B cell (primary cell): Measurements from ENCODE around the gene CARD10. TPM values are rescaled to one million over a fixed set of nuclear protein-coding genes. Genes with fewer than 3 reads are reported as not detected.

ENCODE experiments used
- ATAC-seq: fragments of 200-7000 bp; cut with Tn5 transposase; one replicate; pipeline ENCODE4 v1.10.0; 2021; ENCODE audit warnings: low read depth, mild to moderate bottlenecking, moderate number of reproducible peaks, moderate library complexity
- CTCF ChIA-PET: fragments of 350-600 bp; sonication (Branson Sonifier 250); formaldehyde crosslinking; loops from one replicate; lab custom pipeline; 2021; ENCODE audit warnings: antibody characterized with exemption, inconsistent platforms; lab: Charles Lee
- POLR2A ChIA-PET: fragments of 350-600 bp; sonication (Branson Sonifier 250); formaldehyde crosslinking; loops from one replicate; lab custom pipeline; 2021; ENCODE audit warnings: antibody characterized with exemption; lab: Charles Lee
- DNase-seq: peaks from one replicate; pipeline ENCODE4 v3.0.0; 2013
- H2AFZ ChIP-seq: 2 replicates; pipeline ENCODE4 v1.6.1; 2012; ENCODE audit warnings: mild to moderate bottlenecking, low read depth, low read length; ENCODE audit not compliant: insufficient read depth, poor library complexity, severe bottlenecking
- H3K27ac ChIP-seq, 2 donors: 1 replicate in 1 of 2; 2 replicates in 1 of 2; pipeline ENCODE4 v1.5.1; 2012 to 2013; ENCODE audit warnings: low read length in 2 of 2, mild to moderate bottlenecking in 2 of 2, moderate library complexity in 1 of 2
- H3K27me3 ChIP-seq, 4 experiments: fragments of 200-600 bp in 1 of 4; sonication (generic) in 1 of 4; replicated peaks in 1 of 4; 1 replicate in 2 of 4; 2 replicates in 2 of 4; pipeline versions ENCODE4 v1.6.1 to v1.7.0; 2013 to 2016; ENCODE audit warnings: low read length in 3 of 4, mild to moderate bottlenecking in 2 of 4, mixed read lengths in 1 of 4, moderate library complexity in 1 of 4; ENCODE audit not compliant: insufficient read depth in 4 of 4, control insufficient read depth in 3 of 4; ENCODE audit errors: control extremely low read depth in 1 of 4
- H3K36me3 ChIP-seq, 2 experiments: replicated peaks in 1 of 2; 1 replicate in 1 of 2; 2 replicates in 1 of 2; pipeline versions ENCODE4 v1.6.1 to v1.7.1; 2013; ENCODE audit warnings: low read length in 1 of 2; ENCODE audit not compliant: insufficient read depth in 2 of 2, control insufficient read depth in 1 of 2; ENCODE audit errors: control extremely low read depth in 1 of 2, extremely low read depth in 1 of 2
- H3K4me1 ChIP-seq, 2 donors: fragments of 200-600 bp in 1 of 2; sonication (generic) in 1 of 2; 1 replicate in 1 of 2; 2 replicates in 1 of 2; pipeline versions ENCODE4 v1.5.1 to v1.6.1; 2013 to 2017; ENCODE audit warnings: low read length in 2 of 2; ENCODE audit not compliant: control insufficient read depth in 2 of 2, insufficient read depth in 2 of 2
- H3K4me2 ChIP-seq: replicated peaks from 2 replicates; pipeline ENCODE3; 2012; ENCODE audit warnings: mild to moderate bottlenecking, low read depth, low read length; ENCODE audit not compliant: poor library complexity, severe bottlenecking
- H3K4me3 ChIP-seq, 5 experiments: fragments of 200-600 bp in 1 of 5; sonication (generic) in 1 of 5; 1 replicate in 3 of 5; 2 replicates in 2 of 5; pipeline versions ENCODE4 v1.5.1 to v1.7.0; 2011 to 2016; ENCODE audit warnings: low read length in 4 of 5, mild to moderate bottlenecking in 4 of 5, low read depth in 2 of 5, control low read depth in 1 of 5, moderate library complexity in 1 of 5; ENCODE audit not compliant: insufficient read depth in 1 of 5; ENCODE audit errors: control extremely low read depth in 1 of 5, extremely low read depth in 1 of 5
- H3K79me2 ChIP-seq: fragments of 200-600 bp; sonication (generic); one replicate; pipeline ENCODE4 v1.6.0; 2016; ENCODE audit warnings: low read length; ENCODE audit not compliant: control insufficient read depth, insufficient read depth
- H3K9ac ChIP-seq: fragments of 200-600 bp; sonication (generic); 2 replicates; pipeline ENCODE4 v1.6.1; 2017; ENCODE audit warnings: mild to moderate bottlenecking, low read length, moderate library complexity
- H3K9me3 ChIP-seq, 3 donors: one replicate each; pipeline versions ENCODE4 v1.6.1 to v1.7.1; 2013; ENCODE audit warnings: low read length in 2 of 3; ENCODE audit not compliant: control insufficient read depth in 2 of 3, insufficient read depth in 1 of 3; ENCODE audit errors: control extremely low read depth in 1 of 3
- H4K20me1 ChIP-seq: 2 replicates; pipeline ENCODE4 v1.6.0; 2012; ENCODE audit warnings: mild to moderate bottlenecking, low read length; ENCODE audit not compliant: insufficient read depth, control insufficient read depth, poor library complexity, severe bottlenecking
- H3K27ac Mint-ChIP-seq: one replicate; pipeline ENCODE4 v1.8.0; 2021; ENCODE audit warnings: mixed read lengths
- H3K27me3 Mint-ChIP-seq: one replicate; pipeline ENCODE4 v1.8.0; 2021; ENCODE audit warnings: mixed read lengths
- H3K4me1 Mint-ChIP-seq: one replicate; pipeline ENCODE4 v1.8.0; 2021; ENCODE audit warnings: mixed read lengths
- H3K4me3 Mint-ChIP-seq: one replicate; pipeline ENCODE4 v1.8.0; 2021; ENCODE audit warnings: mixed read lengths
- H3K9me3 Mint-ChIP-seq: one replicate; pipeline ENCODE4 v1.8.0; 2022; ENCODE audit warnings: mixed read lengths; ENCODE audit not compliant: insufficient read depth
- CTCF ChIP-seq: fragments of 200-600 bp; IDR thresholded peaks from one replicate; pipeline ENCODE4 v1.8.0; 2022; ENCODE audit warnings: antibody characterized with exemption, mild to moderate bottlenecking
- EZH2 ChIP-seq: IDR thresholded peaks from 2 replicates; pipeline ENCODE4 v1.6.1; 2012; ENCODE audit warnings: borderline replicate concordance, low read depth, mild to moderate bottlenecking, moderate library complexity, low read length; ENCODE audit not compliant: insufficient read depth, poor library complexity, severe bottlenecking
- WGBS: methylation state at CpG from one replicate; pipeline ENCODE4 v1.1.5; 2013; ENCODE audit warnings: missing lambda C conversion rate; ENCODE audit not compliant: insufficient coverage; 5-methylcytosine and 5-hydroxymethylcytosine counted together
- intact Hi-C: fragments of 100-400 bp; cut with micrococcal nuclease; formaldehyde crosslinking; loops from one replicate; pipeline ENCODE4 v1.10.0; 2022
- polyA plus RNA-seq: library from polyadenylated mRNA; depleted of rRNA; stranded (reverse); fragments of >200 nt; gene quantifications from 2 replicates; pipeline ENCODE4 v1.2.3, GENCODE V29; 2012
- total RNA-seq, 2 donors: library from RNA; stranded (reverse); fragments of 120-200 nt in 1 of 2; gene quantifications; 1 replicate in 1 of 2; 2 replicates in 1 of 2; pipeline versions ENCODE4 v1.2.3 to v1.2.4, GENCODE V29; 2013 to 2022

CARD10 gene
- total and polyA plus RNA-seq, 2 donors (not counting 1 experiment from before 2014, with no cell fraction given) = not detected

- POLR2A ChIA-PET = interaction anchor here (0.6 kb wide), 1 partner anchor 117 kb away, joined by 13 read pairs; no protein-coding TSS in a partner anchor
- peaks cover 0 to 27% (median 1%) of the 10 kb centered on the region in 4 experiments for H3K27me3 ChIP-seq
- H4K20me1 ChIP-seq = no peaks in the 10 kb centered on the region
- TF ChIP-seq CTCF = no peak
- TF ChIP-seq EZH2 = no peak
- intact Hi-C loops = loop anchor here (5.0 kb wide), 1 partner anchor 229 kb away; no protein-coding TSS in a partner anchor
- Mint-ChIP-seq H3K9me3 (no peaks in the 10 kb centered on the region), H3K27ac (no peak overlapping the region), H3K4me3 (no peak overlapping the region), H3K4me1 (peaks cover 8% of the 10 kb centered on the region), H3K27me3 (peaks cover 20% of the 10 kb centered on the region)
- H3K4me3 ChIP-seq = no peak overlapping the region
- H2AFZ ChIP-seq = no peak overlapping the region
- CTCF ChIA-PET = interaction anchor here (4.6 to 9.6 kb wide), 2 partner anchors 11 to 23 kb away, joined by 17 to 103 read pairs; partner anchors contain the start of gene MFNG
- no peak overlapping the region for H3K9ac ChIP-seq
- DNase-seq (no peak), ATAC-seq (no peak)
- H3K4me1 ChIP-seq = peaks cover 0 to 7% of the 10 kb centered on the region in 2 donors
- H3K36me3 ChIP-seq = no peaks in the 10 kb centered on the region
- H3K27ac ChIP-seq = no peak overlapping the region
- no peaks in the 10 kb centered on the region for H3K9me3 ChIP-seq
- no peak overlapping the region for H3K4me2 ChIP-seq
- H3K79me2 ChIP-seq = no peaks in the 10 kb centered on the region
- WGBS = 88% methylated on average over 11 of the region's 11 CpGs
Observed at GRCh38 chr22:37496651-37497050, 22.6 kb downstream of the CARD10 start.

GRCh38 chr22:37493979-37494378 is 25.2 kb downstream of the CARD10 start:
- intact Hi-C loops = no loop called here
- Histone ChIP-seq H3K27ac (no peak overlapping the region), H3K4me2 (no peak overlapping the region), H3K9ac (no peak overlapping the region), H3K4me3 (no peak overlapping the region), H3K36me3 (no peaks in the 10 kb centered on the region), H3K27me3 (peaks cover 0 to 11% (median 0%) of the 10 kb centered on the region in 4 experiments), H3K79me2 (peaks cover 10% of the 10 kb centered on the region), H3K4me1 (peaks cover 0 to 7% of the 10 kb centered on the region in 2 donors), H4K20me1 (no peaks in the 10 kb centered on the region), H3K9me3 (no peaks in the 10 kb centered on the region), H2AFZ (no peak overlapping the region)
- ChIA-PET CTCF (interaction anchor here (0.7 to 9.6 kb wide), 2 partner anchors 16 to 20 kb away, joined by 3 to 103 read pairs; no protein-coding TSS in a partner anchor), POLR2A (no interaction called here)
- no peaks in the 10 kb centered on the region for H3K9me3 Mint-ChIP-seq
- H3K4me1 Mint-ChIP-seq = peaks cover 13% of the 10 kb centered on the region
- no peak for ATAC-seq
- no peak for TF ChIP-seq CTCF
- TF ChIP-seq EZH2 = no peak
- no peak overlapping the region for H3K27ac Mint-ChIP-seq
- DNase-seq = no peak
- WGBS = 84% methylated on average over 8 of the region's 10 CpGs
- H3K27me3 Mint-ChIP-seq = peaks cover 11% of the 10 kb centered on the region
- no peak overlapping the region for H3K4me3 Mint-ChIP-seq
